Gastrocnemius medialis (tissue), 4 donors: Measurements from ENCODE around the gene ANO3.

Experiments used
- CTCF ChIP-seq, 5 experiments: fragments of 450-650 bp in 3 of 5; fragments of 200-600 bp in 2 of 5; sonication (generic) in 2 of 5; IDR thresholded peaks in 4 of 5; conservative IDR thresholded peaks in 1 of 5; 1 replicate in 4 of 5; 2 replicates in 1 of 5; pipeline ENCODE4 v1.5.1; 2016 to 2019; ENCODE audit warnings: antibody characterized with exemption in 5 of 5, mild to moderate bottlenecking in 3 of 5, moderate library complexity in 3 of 5
- POLR2A ChIP-seq, 2 donors: fragments of 450-650 bp; IDR thresholded peaks; one replicate each; pipeline ENCODE4 v1.6.1; 2017; ENCODE audit warnings: antibody characterized with exemption in 2 of 2, mild to moderate bottlenecking in 2 of 2, moderate library complexity in 2 of 2

DNA sequence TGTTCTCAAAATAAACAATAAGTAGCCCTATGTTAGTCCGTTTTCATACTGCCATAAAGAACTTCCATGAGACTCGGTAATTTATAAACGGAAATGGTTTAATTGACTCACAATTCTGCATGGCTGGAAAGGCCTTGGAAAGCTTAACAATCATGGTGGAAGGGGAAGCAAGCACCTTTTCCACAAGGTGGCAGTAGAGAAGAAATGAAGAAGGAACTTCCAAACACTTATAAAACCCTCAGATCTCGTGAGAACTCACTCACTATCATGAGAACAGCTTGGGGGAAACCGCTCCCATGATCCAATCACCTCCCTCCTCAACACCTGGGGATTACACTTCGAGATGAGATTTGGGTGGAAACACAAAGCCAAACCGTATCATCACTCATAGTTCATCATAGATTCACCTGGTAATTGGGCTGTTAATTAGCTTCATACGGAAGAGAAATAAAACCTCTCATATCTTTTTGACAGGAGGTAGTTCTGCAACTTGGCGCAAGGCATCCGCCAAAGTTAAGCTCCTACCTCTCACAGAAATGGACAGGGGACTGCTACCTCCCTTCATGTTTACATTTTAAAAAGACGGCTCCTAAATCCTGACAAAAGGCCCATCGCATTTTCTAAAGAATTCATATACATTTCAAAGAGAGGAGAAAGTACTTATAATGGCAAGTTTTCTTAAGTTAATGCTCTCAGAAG, 191.1 kb downstream of the ANO3 start:
- TF ChIP-seq CTCF (IDR thresholded peaks at IDR 0.05 in 4 of 5, conservative IDR thresholded peaks at IDR 0.05 in 1 of 5) (no peak), POLR2A (IDR thresholded peaks at IDR 0.05) (no peak)
